Tibial artery (tissue), 4 donors: ENCODE measurements around the gene AP5B1.

Source experiments
- DNase-seq, 2 donors: peaks; one replicate each; pipeline ENCODE4 v3.0.0-alpha.2; 2019
- H3K27ac ChIP-seq, 2 donors: fragments of 200-600 bp; sonication (generic) in 1 of 2; 1 replicate in 1 of 2; 2 replicates in 1 of 2; pipeline ENCODE4 v1.5.1; 2018 to 2019; ENCODE audit warnings: mild to moderate bottlenecking in 1 of 2
- H3K27me3 ChIP-seq, 2 donors: fragments of 200-600 bp; sonication (generic) in 1 of 2; one replicate each; pipeline versions ENCODE4 v1.5.1 to v1.6.0; 2016 to 2019
- H3K36me3 ChIP-seq, 3 donors: fragments of 200-600 bp; sonication (generic) in 2 of 3; one replicate each; pipeline ENCODE4 v1.5.1; 2016 to 2019; ENCODE audit warnings: mild to moderate bottlenecking in 2 of 3
- H3K4me1 ChIP-seq, 4 donors: fragments of 200-600 bp; sonication (generic) in 2 of 4; 1 replicate in 3 of 4; 2 replicates in 1 of 4; pipeline ENCODE4 v1.5.1; 2016 to 2019
- H3K4me3 ChIP-seq, 2 donors: fragments of 200-600 bp; sonication (generic) in 1 of 2; 1 replicate in 1 of 2; 2 replicates in 1 of 2; pipeline ENCODE4 v1.5.1; 2018 to 2019; ENCODE audit warnings: mild to moderate bottlenecking in 2 of 2
- H3K9me3 ChIP-seq, 3 donors: fragments of 200-600 bp; sonication (generic) in 1 of 3; one replicate each; pipeline ENCODE4 v1.5.1; 2016 to 2019
- intact Hi-C: fragments of 100-400 bp; cut with DNase I; formaldehyde crosslinking; loops from one replicate; pipeline ENCODE4 v1.15.0; 2023; ENCODE audit warnings: low total_unique reads
- TF ChIP-seq, protein P1 (sequence below), 2 experiments: fragments of 200-600 bp in 1 of 2; fragments of 450-650 bp in 1 of 2; IDR thresholded peaks; one replicate each; pipeline ENCODE4 v1.5.1; 2017 to 2019; ENCODE audit warnings: antibody characterized with exemption in 2 of 2, mild to moderate bottlenecking in 1 of 2, moderate library complexity in 1 of 2

Gene AP5B1

DNA sequence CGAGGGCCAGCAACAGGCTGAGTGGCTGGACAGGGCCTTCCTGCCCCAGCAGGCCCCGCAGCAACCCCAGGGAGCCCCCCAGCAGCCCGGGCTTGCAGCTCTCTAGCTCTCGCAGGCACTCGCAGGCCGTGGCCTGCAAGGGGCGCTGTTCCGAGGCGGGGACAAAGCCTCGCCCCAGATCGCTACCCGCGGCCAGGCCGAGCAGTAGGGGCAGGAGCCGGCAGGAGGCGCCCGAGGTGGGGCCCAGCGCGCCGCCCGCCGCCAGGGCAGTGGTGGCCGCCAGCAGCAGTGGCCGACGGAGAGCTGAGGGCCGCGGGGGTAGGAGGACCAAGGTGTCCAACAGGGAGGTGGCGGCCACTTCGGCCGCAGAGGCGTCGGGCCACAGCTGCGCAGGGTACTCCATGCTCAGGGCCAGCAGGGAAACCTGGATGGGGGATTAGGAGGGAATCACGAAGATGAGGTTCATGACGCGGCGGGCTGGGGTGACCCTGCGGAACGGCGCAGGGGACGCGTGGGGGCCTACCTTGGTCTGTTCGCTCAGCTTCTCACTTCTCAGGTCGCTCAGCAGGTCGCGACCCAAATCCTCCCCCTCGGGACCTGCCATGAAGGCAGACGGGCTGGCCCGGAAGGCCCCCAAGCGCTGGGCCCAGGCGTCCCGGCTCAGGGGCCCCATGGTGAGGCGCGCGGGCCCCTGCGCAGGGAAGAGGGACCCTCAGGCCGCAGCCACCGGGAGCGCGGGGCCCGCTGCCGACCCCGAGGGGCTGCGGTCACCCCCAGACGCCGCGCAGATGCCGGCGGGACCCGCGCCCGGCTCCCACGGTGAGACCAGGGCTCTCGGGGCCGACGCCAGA is 632 bp downstream of the AP5B1 start:
- Histone ChIP-seq H3K27me3 (peaks cover 0 to under 1% of the 10 kb centered on the region in 2 donors), H3K36me3 (peaks cover 9 to 39% (median 20%) of the 10 kb centered on the region in 3 donors), H3K4me3 (peak overlapping the region; percentile 72 to 90), H3K27ac (peak overlapping the region; percentile 73 to 87), H3K9me3 (no peaks in the 10 kb centered on the region), H3K4me1 (peaks cover 0 to 32% (median 19%) of the 10 kb centered on the region in 4 donors)
- TF ChIP-seq, protein P1, sequence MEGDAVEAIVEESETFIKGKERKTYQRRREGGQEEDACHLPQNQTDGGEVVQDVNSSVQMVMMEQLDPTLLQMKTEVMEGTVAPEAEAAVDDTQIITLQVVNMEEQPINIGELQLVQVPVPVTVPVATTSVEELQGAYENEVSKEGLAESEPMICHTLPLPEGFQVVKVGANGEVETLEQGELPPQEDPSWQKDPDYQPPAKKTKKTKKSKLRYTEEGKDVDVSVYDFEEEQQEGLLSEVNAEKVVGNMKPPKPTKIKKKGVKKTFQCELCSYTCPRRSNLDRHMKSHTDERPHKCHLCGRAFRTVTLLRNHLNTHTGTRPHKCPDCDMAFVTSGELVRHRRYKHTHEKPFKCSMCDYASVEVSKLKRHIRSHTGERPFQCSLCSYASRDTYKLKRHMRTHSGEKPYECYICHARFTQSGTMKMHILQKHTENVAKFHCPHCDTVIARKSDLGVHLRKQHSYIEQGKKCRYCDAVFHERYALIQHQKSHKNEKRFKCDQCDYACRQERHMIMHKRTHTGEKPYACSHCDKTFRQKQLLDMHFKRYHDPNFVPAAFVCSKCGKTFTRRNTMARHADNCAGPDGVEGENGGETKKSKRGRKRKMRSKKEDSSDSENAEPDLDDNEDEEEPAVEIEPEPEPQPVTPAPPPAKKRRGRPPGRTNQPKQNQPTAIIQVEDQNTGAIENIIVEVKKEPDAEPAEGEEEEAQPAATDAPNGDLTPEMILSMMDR (IDR thresholded peaks at IDR 0.05), result peak; percentile 80 to 87
- intact Hi-C loops, result loop anchor here (5.0 kb wide), 2 partner anchors 37 to 63 kb away; no protein-coding TSS in a partner anchor
- peak; percentile 57 to 88 for DNase-seq

DNA sequence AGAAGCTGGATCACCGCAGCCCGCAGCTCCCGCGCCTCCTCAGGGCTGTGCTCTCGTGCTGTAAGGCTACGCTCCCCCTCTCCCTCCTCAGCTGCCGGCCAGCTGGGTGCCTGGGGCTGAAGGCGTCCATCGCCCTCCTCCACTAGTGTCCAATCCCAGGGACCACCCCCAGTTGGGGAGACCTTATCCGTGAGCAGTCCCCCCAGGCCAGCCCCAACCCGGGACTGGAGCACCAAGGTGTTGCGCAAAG is 1.2 kb downstream of the AP5B1 start:
- H3K36me3 ChIP-seq, result peaks cover 9 to 42% (median 20%) of the 10 kb centered on the region in 3 donors
- peak overlapping the region; percentile 73 to 87 for H3K27ac ChIP-seq
- intact Hi-C loops, result loop anchor here (5.0 kb wide), 1 partner anchor 62 kb away; no protein-coding TSS in a partner anchor
- H3K4me3 ChIP-seq, result peak overlapping the region; percentile 72 to 90
- H3K4me1 ChIP-seq, result peaks cover 0 to 32% (median 19%) of the 10 kb centered on the region in 4 donors
- H3K27me3 ChIP-seq, result no peaks in the 10 kb centered on the region
- H3K9me3 ChIP-seq, result no peaks in the 10 kb centered on the region
- TF ChIP-seq, protein P1 (IDR thresholded peaks at IDR 0.05), result no peak
- DNase-seq, result peak in 1 of 2 donors; percentile 22

DNA sequence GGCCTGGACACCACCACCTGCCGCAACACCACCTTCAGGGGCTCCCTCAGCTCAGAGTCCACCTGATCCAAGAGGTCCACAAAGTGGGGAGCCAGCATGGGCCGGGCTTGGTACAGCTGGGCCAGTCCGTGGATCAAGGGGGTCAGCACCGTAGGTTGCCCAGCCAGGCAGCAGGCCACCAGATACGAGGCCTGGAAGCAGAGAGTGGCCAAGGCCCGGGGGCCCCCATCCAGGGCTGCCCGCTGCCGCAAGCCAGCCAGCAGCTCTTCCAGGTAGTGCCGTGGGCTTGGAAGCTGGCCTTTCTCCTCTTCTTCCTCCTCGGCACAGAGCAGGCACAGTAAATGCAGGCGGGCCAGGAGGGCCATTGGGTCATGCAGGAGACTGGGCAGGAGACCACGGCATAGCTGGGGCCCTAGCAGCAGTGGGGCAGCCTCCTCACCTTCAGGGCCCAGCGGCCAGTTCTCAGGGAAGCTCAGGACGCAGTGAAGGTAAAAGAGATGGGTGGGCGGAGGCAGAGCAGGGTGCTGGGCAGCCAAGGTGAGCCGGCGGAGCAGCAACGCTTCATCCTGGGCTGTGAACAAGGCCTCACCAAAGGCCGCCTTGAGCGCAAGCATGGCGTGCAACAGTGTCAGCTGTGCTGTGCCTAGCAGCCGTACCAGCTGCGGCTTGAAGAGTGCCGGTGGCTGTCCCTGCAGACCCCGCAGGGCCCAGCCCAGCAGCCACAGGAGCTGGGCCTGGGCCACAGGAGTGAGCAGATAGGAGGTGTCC is 1.7 kb downstream of the AP5B1 start:
- intact Hi-C loops, result loop anchor here (5.0 kb wide), 1 partner anchor 62 kb away; no protein-coding TSS in a partner anchor
- Histone ChIP-seq H3K27me3 (no peaks in the 10 kb centered on the region), H3K4me1 (peaks cover 0 to 32% (median 19%) of the 10 kb centered on the region in 4 donors), H3K9me3 (no peaks in the 10 kb centered on the region), H3K4me3 (peak overlapping the region; percentile 72 to 90), H3K27ac (peak overlapping the region in 1 of 2 donors; percentile 73), H3K36me3 (peaks cover 9 to 42% (median 20%) of the 10 kb centered on the region in 3 donors)
- DNase-seq, result peak in 1 of 2 donors; percentile 63
- TF ChIP-seq, protein P1 (IDR thresholded peaks at IDR 0.05), result no peak

DNA sequence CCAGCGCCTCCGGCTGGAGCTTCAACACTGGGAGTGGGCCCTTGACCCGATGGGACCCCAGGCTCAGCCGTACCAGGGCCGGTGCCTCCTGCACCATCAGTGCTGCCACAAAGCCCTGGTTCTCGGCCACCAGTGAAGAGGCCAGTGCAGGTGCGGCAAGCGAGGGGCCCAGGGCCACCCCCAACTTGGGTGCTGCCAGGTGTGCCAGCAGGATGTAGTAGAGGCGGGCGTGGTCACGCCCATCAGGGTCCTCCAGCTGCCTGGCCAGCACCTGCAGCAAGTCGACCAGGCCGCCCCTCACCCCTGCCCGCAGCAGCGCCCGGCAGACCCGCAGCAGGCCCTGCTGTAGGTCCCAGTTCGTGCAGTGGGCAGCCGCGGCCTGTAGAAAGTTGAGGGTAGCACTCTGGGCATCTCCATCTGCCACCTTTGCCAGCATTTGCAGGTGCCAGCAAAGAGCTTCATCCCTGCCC is 2.3 kb downstream of the AP5B1 start:
- intact Hi-C loops, result loop anchor here (5.0 kb wide), 1 partner anchor 61 kb away; no protein-coding TSS in a partner anchor
- DNase-seq, result peak; percentile 17 to 65
- Histone ChIP-seq H3K4me1 (peaks cover 0 to 32% (median 19%) of the 10 kb centered on the region in 4 donors), H3K4me3 (no peak overlapping the region), H3K9me3 (no peaks in the 10 kb centered on the region), H3K27ac (no peak overlapping the region), H3K36me3 (peaks cover 9 to 42% (median 20%) of the 10 kb centered on the region in 3 donors), H3K27me3 (no peaks in the 10 kb centered on the region)
- TF ChIP-seq, protein P1 (IDR thresholded peaks at IDR 0.05), result no peak

DNA sequence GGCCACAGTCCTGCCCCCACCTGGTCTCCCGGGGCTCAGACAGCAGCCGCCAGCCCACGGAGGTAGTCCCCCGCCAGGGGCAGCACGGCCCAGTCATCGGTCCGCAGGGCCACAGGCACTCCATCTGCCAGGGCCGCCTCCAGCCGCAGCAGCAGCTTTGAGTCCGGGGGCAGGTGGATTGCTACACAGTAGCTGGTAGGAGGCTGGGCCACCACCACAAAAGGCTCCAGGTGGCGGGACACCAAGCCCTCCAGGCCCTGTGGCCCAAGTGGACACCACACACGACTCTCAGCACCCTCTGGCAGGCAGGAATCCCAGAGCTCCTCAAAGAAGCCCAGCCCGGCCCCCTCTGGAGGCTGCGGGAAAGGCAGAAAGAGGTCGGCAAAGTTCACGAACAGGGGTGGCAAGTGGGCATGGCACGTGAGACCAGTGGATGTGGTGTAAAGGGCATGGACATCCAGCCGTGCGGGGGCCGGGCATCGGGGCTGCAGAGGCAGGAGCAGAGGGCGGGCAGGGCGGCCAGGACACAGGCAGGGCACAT is 2.9 kb downstream of the AP5B1 start:
- no peaks in the 10 kb centered on the region for H3K27me3 ChIP-seq
- no peaks in the 10 kb centered on the region for H3K9me3 ChIP-seq
- peaks cover 0 to 32% (median 19%) of the 10 kb centered on the region in 4 donors for H3K4me1 ChIP-seq
- peaks cover 9 to 42% (median 20%) of the 10 kb centered on the region in 3 donors for H3K36me3 ChIP-seq
- H3K4me3 ChIP-seq, result no peak overlapping the region
- TF ChIP-seq, protein P1 (IDR thresholded peaks at IDR 0.05), result no peak
- DNase-seq, result peak in 1 of 2 donors; percentile 19
- intact Hi-C loops, result loop anchor here (5.0 kb wide), 1 partner anchor 61 kb away; no protein-coding TSS in a partner anchor
- H3K27ac ChIP-seq, result no peak overlapping the region
